Measurements from ENCODE around the gene ATRAID.

- TF ChIP-seq REST (IDR thresholded peaks at IDR 0.05; ENCODE audit: insufficient replicate concordance, low read depth) (peak; percentile 61), CTCF (IDR thresholded peaks at IDR 0.05; ENCODE audit: insufficient read depth, low read length) (no peak)
Observed at GRCh38 chr2:27217173-27218121, 5.6 kb downstream of the ATRAID start, which contains the start of gene CAD.
